Fibroblast of pulmonary artery (primary cell): ENCODE results near the gene DAPK1.

Experiments used
- DNase-seq: peaks from one replicate; pipeline ENCODE4 v3.0.0-alpha.2; 2010; ENCODE audit warnings: low read depth
- H3K4me3 ChIP-seq: replicated peaks from 2 replicates; pipeline ENCODE4 v1.5.1; 2011; ENCODE audit warnings: low read depth, mild to moderate bottlenecking, control low read depth, low read length, moderate library complexity
- CTCF ChIP-seq: IDR thresholded peaks from 2 replicates; pipeline ENCODE4 v1.5.1; 2011; ENCODE audit warnings: mild to moderate bottlenecking, control low read depth, low read length, inconsistent platforms; ENCODE audit errors: missing control alignments

DAPK1 gene

GRCh38 chr9:87607859-87608258, 110.2 kb downstream of the DAPK1 start:
- DNase-seq, result no peak
- H3K4me3 ChIP-seq, result no peak overlapping the region
- no peak for TF ChIP-seq CTCF

GRCh38 chr9:87609002-87609401, 111.3 kb downstream of the DAPK1 start:
- DNase-seq, result no peak
- TF ChIP-seq CTCF, result no peak
- H3K4me3 ChIP-seq, result no peak overlapping the region

GRCh38 chr9:87609486-87609885, 111.8 kb downstream of the DAPK1 start:
- H3K4me3 ChIP-seq, result no peak overlapping the region
- TF ChIP-seq CTCF, result no peak
- DNase-seq, result no peak

GRCh38 chr9:87610200-87611155, 112.8 kb downstream of the DAPK1 start:
- TF ChIP-seq CTCF, result no peak
- no peak overlapping the region for H3K4me3 ChIP-seq
- peak; percentile 57 for DNase-seq

GRCh38 chr9:87611776-87612175, 114.1 kb downstream of the DAPK1 start:
- no peak overlapping the region for H3K4me3 ChIP-seq
- no peak for DNase-seq
- no peak for TF ChIP-seq CTCF

GRCh38 chr9:87612536-87612935, 114.9 kb downstream of the DAPK1 start:
- DNase-seq, result no peak
- H3K4me3 ChIP-seq, result no peak overlapping the region
- no peak for TF ChIP-seq CTCF
